HL-60/S4 treated with phorbol 12-myristate 13-acetate at 8.2 ng/mL for 4 days and 3 days (cell line): Measurements from ENCODE around the gene ZNF500.

Experiments used
- in situ Hi-C: fragments of 300-500 bp; cut with MboI; formaldehyde crosslinking; loops from 2 replicates; pipeline ENCODE4 v1.15.0; 2022; ENCODE audit warnings: low sequenced_read_pairs

ZNF500 gene

GRCh38 chr16:4766875-4767628 lies at the start of gene ZNF500:
ZNF500 (minus strand) TSS chr16:4767162; CDS start chr16:4765978, 1,184 bp downstream.
- in situ Hi-C loops, result no loop called here

- in situ Hi-C loops, result no loop called here
These were observed 47.7 kb upstream of the ZNF500 start for GRCh38 chr16:4814542-4815173.

- in situ Hi-C loops, result no loop called here
These were observed 47.1 kb upstream of the ZNF500 start for GRCh38 chr16:4814046-4814445.

- in situ Hi-C loops, result no loop called here
These were observed 46.5 kb upstream of the ZNF500 start for GRCh38 chr16:4813251-4814003.

DNA sequence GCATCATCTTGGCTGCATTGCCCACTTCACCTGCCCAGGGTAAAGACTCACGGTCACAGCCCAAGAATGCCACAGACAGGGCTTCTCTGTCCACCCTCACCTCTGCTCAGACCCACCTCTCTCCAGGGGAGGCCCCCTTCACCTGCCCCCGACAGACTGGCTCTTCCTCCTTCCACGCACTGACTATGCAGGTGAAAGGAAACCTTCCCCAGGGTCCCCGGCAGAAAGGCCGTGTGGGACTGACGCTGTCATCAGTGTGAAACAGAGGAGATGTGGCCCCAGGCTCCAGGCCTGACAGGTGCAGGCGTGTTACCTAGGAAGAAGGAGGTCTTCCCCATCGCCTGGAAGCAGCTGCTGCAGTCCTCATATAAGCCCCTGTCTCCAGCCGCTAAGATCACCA lies 44.8 kb upstream of the ZNF500 start:
- in situ Hi-C loops, result no loop called here

DNA sequence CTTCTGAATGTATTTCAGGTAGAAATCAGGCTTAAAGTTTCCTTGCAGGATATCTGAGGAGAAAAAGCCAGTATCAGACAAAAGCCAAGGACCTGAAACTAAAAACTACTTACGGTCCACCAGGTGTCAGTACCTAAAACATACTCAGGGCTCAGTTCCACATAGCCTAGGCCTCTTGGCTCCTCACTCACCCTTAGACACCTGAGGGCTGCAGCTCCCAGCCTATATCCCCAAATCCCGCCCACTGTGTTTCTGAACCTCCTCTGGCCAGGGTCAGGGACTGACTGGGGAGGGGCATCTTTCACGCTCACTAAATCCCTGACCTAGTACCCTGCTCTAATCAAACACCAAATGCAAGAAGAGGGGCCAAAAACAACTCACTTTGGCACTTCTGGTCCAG lies 44.3 kb upstream of the ZNF500 start:
- in situ Hi-C loops, result no loop called here

DNA sequence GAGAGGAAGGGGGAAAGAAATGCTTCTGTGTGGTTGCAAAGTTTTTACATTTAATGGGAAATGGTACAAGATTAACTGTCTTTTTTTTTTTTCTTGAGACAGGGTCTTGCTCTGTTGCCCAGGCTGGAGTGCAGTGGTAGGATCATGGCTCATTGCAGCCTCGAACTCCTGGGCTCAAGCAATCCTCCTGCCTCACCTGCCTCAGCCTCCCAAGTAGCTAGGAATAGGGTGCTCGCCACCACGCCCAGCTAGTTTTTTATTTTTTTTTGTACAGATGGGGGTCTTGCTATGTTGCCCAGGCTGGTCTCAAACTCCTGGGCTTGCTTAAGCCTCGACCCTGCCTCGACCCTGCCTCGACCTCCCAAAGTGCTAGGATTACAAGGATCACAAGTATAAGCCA lies 39.3 kb upstream of the ZNF500 start:
- in situ Hi-C loops, result no loop called here

DNA sequence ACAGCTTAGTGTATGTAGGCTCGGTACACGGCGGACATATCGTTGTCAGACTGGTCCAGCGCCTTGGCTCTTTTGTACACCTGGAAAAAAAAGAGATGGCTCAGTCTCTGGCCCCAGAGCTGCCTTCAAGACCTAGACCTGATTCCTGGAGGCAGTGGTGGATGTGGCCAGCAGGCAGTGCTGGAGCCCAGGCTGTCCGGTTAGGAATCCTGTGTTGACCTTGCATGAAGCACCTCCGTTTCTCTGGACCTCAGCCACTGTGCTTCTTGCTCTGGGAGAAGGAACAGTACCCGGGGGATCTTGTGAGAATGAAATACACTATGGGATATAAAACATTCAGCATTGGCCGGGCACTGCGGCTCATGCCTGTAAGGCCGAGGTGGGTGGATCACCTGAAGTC lies 38.3 kb upstream of the ZNF500 start:
- in situ Hi-C loops, result no loop called here

- in situ Hi-C loops, result no loop called here
These were observed 37.2 kb upstream of the ZNF500 start for GRCh38 chr16:4803898-4804762.

DNA sequence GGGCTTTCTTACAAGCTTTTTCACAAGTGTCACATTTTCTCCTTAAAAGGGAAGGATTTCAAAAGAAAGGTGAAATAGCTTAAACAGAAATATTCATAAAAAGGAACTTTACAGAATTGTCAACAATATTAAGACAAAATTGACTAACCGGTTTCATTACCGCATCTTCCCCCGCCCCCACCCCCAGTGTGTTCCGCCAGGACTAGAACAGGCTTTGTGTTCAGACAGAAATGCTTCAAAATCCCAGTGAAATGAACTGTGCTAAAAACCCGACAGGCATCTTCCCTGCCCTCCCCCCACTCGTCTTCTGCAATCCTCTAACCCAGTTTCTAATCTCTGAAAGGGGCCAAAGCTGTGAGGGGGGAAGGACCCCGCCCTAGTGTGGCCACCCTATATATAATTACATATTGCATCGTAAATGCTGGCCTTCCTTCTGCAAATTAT lies 36.5 kb upstream of the ZNF500 start:
- in situ Hi-C loops, result no loop called here

GRCh38 chr16:4802659-4803287 lies 35.8 kb upstream of the ZNF500 start:
- in situ Hi-C loops, result no loop called here

GRCh38 chr16:4801962-4802658 lies 35.1 kb upstream of the ZNF500 start, which contains the start of gene ROGDI:
ROGDI (minus strand) TSS chr16:4802633; CDS start chr16:4802571, 62 bp downstream.
- in situ Hi-C loops, result no loop called here

DNA sequence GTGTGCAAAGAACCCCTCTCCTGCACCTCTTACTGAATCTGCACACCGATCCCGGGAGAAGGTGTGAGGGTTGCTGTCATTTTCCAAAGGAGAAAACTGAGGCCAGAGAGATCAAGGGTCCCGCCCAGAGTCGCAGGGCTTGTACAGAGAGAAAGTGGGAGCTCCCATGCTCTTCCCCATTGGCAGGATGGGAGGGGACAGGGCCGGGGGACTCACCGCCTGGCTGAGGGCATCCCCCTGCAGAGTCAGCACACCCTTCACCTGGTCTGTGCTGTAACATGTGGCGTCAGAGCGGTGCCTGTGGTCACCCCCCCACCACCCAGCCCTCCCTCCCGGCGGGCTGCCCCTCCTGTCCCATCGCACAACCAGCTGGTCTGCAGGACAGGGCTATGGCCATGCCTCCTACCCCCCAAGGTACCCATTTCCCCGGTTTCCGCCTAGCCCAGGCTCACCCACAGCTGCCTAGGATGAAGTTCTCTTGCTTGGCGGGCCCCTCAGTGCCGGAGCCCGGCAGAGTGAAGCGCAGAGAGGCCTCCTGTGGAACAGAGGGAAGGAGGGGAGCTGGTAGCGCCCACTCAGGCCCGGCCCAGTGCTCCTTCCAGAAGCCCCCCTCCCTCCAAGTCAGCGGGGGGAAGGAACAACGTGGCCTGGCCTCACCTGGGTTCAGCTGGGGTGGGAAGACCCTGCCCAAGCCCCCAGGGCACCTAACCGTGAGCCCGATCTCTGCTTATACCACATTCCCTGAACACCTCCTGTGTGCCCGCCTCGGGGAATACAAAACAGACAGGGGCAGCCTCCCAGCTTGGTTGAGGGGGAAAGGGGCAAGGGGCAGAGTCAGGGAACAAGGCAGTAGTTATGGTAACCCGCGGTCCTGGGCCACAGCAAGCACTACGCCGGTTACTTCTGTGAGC lies 34.3 kb upstream of the ZNF500 start:
- in situ Hi-C loops, result no loop called here

DNA sequence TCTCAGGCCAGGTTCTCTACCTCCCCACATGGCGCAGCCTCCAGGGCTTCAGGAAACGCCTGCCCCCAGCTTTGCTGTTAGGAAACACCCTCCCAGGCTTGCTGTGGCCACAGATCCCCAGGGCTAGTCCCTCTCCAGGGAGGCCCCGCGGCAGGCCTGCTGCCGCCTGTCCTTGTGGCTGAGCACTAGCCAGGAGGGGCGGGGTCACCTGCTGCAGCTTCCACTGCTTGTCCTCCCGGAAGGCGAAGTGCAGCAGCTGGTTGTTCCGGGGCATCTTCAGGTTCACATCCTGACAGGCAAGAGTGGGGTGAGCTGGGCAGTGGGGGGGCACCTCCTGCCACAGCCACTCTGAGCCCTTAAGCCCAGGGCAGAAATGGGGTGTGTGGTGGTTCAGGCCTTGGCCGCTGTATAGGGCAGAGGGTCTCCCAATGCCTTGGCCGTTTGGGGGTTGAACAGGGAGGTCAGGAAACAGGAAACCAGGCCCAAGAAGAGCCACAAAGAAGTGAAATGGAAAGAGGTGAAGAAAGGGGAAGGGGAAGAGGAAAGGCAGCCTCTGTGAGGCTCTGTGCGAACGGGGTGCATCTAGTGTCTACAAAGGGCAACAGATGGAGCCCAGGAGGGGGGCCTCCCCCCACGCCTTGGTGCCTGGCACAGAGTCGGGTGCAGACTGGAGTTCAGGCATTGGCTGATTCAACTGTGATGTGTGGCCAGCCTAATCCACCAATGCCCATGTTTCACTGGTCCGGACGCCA lies 33.5 kb upstream of the ZNF500 start:
- in situ Hi-C loops, result no loop called here

DNA sequence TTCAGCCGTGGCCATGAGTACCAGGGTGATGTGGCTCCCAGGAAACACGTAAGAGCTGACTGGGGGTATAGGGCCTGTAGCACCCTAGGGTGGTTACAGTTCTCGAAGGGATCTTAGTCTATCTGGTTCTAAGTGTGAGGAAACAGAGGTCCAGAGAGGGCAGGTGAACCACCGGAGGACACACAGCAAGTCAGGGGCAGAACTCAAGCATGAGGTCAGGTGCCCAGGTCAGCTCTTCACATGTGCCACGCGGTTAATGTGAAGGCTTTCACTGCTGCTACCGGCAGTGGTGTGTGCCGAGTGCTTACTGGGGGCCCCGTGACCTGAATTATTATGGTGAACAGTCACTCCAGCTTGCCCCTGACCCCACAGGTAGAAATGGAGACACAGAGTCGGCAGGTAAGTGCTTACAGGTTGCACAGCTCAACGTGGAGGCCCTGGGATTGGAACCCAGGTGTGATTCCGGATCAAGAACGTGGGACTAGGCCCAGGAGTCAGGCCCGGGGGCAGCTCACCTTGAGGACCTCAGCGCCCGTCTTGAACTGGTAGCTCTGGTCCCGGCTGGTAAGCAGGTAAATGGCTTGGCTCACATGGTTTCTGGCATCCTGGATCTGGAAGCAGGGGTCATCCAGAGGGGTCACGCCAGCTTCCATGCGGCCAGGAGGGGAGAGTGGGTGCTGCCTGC lies 32.4 kb upstream of the ZNF500 start:
- in situ Hi-C loops, result no loop called here

- in situ Hi-C loops, result no loop called here
These were observed 31.5 kb upstream of the ZNF500 start for GRCh38 chr16:4798456-4798855.

GRCh38 chr16:4797805-4798252 lies 30.9 kb upstream of the ZNF500 start:
- in situ Hi-C loops, result no loop called here
